ENCODE measurements around the gene SSBP4.

The SSBP4 gene

DNA sequence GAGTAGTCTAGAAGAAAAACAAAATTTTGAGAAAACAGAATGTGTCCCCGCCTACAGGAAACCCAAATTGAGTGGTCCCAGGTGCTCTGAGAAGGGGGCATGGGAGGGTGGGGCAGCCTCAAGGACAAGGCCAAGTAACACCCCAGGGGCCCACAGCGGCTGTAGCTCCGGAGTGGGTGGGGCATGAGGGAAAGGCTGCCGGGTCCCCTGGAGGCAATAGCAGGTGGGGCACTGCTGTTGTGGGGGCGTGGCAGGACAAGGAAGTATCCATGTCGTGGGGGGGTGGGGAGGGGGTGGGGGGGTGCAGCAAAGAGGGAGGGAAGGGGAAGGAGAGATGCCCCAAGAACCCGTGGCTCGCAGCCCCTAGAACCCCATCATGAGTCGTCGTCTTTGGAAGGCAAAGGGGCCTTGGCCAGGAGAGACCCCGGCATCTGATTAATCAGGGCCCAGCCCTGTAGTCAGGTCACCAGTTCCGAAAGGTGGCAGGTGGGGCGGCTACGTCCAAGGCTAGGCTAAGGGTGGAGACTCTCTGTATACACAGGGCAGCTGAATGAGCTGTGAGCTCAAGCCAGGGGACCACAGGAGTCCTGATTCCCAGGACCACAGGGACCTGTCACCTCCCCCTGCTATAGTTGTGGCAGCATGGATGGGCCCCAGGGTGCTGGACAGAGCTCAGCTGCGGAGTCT is 26.2 kb downstream of the SSBP4 start:
- H3K4me3 ChIP-seq (ENCODE audit: low read depth, low read length) = no peak overlapping the region
- TF ChIP-seq, protein P1, sequence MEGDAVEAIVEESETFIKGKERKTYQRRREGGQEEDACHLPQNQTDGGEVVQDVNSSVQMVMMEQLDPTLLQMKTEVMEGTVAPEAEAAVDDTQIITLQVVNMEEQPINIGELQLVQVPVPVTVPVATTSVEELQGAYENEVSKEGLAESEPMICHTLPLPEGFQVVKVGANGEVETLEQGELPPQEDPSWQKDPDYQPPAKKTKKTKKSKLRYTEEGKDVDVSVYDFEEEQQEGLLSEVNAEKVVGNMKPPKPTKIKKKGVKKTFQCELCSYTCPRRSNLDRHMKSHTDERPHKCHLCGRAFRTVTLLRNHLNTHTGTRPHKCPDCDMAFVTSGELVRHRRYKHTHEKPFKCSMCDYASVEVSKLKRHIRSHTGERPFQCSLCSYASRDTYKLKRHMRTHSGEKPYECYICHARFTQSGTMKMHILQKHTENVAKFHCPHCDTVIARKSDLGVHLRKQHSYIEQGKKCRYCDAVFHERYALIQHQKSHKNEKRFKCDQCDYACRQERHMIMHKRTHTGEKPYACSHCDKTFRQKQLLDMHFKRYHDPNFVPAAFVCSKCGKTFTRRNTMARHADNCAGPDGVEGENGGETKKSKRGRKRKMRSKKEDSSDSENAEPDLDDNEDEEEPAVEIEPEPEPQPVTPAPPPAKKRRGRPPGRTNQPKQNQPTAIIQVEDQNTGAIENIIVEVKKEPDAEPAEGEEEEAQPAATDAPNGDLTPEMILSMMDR (IDR thresholded peaks at IDR 0.05; ENCODE audit: low read depth, low read length) = no peak

DNA sequence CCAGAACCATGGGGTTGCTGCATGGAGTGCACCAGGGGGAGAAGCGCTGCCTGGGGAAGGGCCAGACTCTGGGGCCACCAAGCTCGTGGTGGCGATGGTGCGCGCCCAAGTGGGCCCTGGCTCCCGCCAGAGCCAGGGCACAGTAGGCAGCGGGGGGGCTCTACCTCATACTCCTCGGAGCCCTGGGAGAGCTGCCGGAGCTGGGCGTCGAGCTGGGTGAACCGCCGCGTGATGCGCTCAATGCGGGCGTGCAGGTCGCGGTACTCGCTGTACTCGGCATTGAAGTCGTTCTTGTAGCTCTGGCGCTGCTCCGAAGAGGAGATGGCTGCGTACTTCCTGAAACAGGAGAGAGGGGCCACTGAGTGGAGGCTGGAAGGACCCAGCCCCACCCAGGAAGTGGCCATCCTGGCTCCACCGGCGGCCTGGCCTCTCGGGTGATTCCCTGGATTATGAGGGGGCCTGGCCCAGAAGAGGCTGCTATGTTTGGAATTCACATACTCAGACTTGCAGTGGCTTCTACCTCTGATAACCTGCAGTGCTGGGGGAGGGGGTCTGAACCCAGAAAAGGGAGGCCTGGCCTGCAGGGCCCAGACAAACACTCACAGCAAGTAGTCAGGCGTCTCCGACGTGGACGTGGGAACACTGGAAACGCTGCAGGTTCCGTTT is 27.1 kb downstream of the SSBP4 start:
- H3K4me3 ChIP-seq (ENCODE audit: low read depth, low read length) = no peak overlapping the region
- TF ChIP-seq, protein P1 (IDR thresholded peaks at IDR 0.05; ENCODE audit: low read depth, low read length) = no peak

DNA sequence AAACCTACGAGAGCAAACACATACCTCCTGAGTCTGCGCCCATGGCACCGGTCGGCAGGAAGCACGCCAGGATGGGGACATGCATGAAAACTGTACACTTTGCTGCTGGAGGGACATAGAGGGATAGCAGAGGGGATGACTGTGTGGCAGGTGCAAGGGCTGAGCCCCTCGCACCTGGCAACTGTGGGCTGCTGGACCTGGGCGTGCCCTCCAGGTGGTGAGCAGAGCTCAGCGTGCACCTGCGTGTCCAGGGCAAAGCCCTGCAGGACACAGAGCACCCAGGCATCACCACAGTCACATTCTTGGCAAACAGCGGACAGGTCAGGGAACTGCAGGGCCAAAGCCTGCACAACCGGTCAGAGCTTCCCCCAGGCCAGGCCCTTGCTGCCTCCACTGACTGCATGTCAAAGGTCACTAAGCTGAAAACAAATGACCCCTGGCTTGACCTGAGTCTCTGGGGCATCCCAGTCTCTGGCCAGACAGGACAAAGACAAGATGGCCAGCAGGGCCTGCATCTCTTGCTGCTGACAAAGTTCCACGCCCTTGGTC is 27.7 kb downstream of the SSBP4 start:
- TF ChIP-seq, protein P1 (IDR thresholded peaks at IDR 0.05; ENCODE audit: low read depth, low read length) = no peak
- H3K4me3 ChIP-seq (ENCODE audit: low read depth, low read length) = no peak overlapping the region

DNA sequence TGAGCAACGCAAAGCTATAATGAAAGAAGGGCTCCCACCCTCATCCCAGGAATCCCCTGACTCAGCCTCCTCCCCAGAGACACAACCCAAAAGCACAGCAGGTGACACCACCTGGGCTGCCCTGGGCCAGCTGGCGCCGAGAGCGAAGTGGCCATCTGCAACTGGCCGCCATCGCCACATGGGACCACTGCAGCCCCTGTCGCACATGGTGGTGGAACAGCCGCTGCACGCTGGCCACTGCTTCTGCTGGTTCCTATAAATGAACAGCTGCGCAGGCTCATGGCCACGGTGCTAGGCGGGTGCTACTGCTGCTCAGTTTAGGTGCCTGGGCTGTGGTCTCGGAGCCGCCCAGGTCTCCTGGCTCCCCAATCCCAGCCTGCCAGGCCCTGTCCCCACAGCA is 30.4 kb downstream of the SSBP4 start:
- no peak overlapping the region for H3K4me3 ChIP-seq (ENCODE audit: low read depth, low read length)
- TF ChIP-seq, protein P1 (IDR thresholded peaks at IDR 0.05; ENCODE audit: low read depth, low read length) = no peak

DNA sequence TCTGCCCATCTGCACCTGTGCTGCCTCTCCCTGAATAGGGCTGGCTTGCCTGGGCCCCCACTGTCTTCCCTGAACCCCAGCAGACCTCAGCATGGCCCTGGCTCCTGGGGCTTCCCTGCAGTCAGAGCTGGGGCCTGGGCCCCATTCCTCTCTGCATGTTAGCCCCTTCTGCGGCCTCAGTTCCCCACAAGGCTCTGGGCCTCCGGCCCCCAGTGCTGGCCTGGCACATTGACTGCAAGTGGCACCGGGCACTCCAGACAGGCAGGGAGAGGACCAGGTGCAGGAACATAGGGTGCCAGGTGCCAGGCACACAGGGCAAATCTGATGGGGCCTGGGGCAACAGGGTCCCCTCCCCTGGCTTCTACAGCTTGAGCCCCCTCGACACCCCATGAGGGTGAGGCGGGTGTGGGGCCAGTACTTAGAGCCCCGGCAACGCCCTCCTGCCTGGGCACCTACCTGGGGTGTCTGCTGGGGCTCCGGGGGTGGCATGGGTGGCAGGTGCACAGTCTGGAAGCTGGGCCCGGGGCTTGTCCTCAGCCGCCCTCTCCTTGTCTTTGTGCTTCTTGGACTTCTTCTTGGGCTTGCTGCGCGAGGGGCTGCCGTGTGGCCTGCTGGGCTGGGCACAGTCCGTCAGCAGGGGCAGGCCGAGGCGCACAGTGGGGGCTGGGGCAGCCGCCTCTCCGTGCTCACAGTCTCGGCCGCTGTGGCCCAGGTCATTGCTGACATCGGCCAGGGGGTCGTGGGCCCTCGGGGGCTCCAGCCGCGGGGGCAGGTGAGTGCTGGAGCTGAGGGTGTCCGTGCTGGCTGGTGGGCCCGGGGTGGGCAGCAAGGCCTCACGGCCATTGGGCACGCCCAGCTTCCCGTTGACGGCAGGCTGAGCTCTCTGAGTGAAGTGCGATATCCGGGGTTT is 31.1 kb downstream of the SSBP4 start:
- TF ChIP-seq, protein P1 (IDR thresholded peaks at IDR 0.05; ENCODE audit: low read depth, low read length) = no peak
- H3K4me3 ChIP-seq (ENCODE audit: low read depth, low read length) = no peak overlapping the region

DNA sequence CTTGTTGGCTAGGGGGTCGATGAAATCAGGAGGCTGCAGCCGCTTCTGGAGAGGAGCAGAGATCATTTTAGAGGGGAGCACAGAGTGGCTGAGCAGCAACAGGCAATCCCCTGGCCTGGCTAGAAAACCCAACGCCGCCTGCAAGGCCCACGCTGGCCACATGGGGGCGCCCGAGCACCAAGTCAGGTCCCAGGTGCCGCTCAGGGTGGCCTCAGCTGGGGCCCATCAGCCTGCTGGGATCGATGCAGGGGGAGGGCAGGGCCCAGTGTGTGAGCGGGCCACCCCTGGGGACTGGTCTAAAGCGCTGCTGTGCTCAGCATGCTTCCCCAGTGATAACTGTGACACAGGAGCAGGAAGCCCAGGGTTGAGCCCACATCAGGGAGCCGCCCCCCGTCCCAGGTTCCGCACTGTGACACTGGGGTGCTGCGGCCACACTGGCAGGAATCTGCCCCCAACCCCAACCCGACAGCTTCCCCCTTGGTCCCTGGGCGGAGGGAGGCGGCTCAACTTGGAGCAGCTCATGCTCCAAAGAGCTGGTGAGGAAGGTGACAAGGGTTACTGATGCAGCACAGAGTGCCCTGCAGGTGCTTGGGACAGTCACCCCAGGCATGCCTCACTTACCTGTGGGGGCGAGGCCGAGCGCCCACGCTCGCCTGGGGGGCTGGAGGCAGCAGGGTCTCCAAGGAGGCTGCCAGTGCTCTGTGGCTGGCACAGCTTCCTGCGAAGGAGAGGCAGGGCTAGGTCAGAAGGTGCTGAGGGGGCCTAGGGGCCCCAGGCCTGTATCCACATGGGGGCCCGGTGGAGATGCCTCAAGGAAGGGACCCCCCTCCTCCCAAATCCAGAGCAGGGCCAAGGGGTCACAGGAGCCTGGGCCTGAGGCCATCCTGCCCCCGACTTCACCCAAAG is 32.0 kb downstream of the SSBP4 start:
- H3K4me3 ChIP-seq (ENCODE audit: low read depth, low read length) = no peak overlapping the region
- TF ChIP-seq, protein P1 (IDR thresholded peaks at IDR 0.05; ENCODE audit: low read depth, low read length) = peak; percentile 96
